Globus pallidus (tissue), 1 donor: ENCODE results near the gene MARCHF2.
A peak's percentile ranks its signal among the peaks of the same experiment; 100 is the strongest.
"Not testable (repeated sequence)": the region's sequence is repeated elsewhere in the genome, so short reads cannot be mapped to it uniquely, and the experiment has no call there.

Source experiments
- DNase-seq: peaks from one replicate; pipeline ENCODE4 v3.0.0-alpha.2; 2015; ENCODE audit warnings: low spot score

MARCHF2 gene

DNA sequence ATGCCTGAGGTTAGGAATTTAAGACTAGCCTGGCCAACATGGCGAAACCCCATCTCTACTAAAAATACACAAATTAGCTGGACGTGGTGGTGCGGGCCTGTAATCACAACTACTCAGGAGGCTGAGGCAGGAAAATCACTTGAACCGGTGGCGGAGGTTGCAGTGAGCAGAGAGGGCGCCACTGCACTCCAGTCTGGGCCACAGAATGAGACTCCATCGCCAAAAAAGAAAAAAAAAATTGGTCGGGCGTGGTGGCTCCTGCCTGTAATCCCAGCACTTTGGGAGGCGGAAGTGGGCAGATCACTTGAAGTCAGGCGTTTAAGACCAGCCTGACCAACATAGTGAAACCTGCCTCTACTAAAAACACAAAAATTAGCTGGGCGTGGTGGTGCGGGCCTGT lies 2.4 kb upstream of the MARCHF2 start:
- not testable (repeated sequence) for DNase-seq

DNA sequence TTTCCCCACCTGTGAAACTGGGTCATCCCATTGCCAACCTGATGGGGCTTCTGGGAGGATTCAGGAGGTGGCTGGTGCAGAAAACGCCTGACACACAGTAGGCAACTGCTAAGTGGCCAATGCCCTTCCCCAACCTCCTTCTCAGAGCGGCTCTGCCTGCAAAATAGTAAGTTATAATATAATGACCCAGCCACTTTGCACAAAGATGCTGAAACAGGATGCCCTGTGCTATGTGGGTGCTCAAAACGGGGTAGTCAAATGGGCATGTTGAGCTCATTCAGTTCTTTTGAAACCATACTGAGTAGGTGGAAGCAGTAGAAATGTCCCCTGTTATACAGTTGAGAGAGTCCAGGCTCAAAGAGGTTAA lies 507 bp downstream of the MARCHF2 start:
- no peak for DNase-seq

DNA sequence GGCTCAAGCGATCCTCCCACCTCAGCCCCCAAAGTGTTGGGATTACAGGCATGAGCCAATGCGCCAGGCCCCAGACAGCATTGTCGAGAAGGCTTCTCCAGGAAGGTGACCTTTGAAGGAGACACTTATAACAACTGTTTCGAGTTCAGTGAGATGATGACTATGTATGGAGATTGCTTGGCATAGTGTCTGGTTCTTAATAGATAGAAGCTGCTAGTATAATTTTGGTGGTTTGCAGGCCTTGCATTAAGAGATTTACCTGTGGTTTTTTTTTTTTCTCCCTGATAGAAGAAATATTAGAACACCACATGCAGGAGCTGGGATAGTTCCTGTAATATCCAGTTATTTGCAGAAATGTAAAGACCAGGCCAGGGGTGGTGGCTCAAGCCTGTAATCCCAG lies 3.7 kb downstream of the MARCHF2 start:
- DNase-seq: no peak

DNA sequence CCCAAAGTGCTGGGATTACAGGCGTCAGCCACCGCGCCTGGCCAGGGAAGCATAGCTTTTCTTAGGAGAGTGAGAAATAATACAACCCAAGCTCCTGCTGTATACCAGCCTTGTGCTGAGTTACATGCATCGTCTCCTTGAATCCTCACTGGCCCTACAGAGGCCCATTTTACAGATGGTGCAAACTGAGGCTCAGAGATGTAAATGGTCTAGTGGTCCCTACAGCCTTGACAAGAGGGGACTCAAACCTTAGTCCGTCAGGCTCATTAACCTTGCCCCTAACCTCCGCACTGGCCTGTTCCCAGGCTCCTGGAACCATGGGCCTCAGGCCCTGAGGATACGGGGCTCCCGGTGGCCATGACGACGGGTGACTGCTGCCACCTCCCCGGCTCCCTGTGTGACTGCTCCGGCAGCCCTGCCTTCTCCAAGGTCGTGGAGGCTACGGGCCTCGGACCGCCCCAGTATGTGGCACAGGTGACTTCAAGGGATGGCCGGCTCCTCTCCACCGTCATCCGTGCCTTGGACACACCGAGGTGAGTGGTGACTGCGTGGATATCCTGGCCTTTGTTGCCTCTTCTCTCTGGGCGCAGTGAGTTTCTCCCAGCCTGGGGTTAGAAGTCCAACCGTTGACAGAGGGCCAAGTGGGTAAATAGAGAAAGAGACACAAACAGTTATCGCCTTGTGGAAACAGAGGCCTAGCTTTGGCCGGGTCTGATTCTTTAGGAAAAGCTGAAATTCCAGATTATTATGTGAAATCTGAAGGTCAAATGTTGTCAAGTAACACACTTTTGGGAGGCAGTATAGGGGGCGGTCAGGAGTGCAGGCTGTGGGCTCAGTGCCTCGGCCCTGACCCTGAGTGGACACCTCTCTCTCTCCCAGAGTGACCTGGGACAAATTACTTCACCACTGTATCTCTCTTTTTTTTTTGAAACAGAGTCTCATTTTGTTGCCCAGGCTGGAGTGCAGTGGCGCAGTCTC lies 8.7 kb downstream of the MARCHF2 start:
- no peak for DNase-seq

DNA sequence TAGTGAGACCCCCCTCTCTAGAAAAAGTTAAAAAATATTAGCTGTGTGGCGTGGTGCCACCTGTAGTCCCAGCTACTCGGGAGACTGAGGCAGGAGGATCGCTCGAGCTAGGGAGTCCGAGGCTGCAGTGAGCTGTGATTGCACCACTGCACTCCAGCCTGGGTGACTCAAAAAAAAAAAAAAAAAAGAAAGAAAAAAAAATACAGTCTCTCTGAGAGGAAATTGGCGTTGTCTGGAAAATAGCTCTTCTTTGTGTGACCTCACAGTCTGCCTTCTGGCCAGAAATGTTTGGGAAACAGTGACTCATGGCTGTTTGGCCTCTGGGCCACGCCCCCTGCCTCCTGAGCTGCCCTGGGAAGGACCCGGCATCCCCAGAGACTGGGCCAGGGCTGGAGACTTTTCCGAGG lies 10.7 kb downstream of the MARCHF2 start:
- peak; percentile 55 for DNase-seq

DNA sequence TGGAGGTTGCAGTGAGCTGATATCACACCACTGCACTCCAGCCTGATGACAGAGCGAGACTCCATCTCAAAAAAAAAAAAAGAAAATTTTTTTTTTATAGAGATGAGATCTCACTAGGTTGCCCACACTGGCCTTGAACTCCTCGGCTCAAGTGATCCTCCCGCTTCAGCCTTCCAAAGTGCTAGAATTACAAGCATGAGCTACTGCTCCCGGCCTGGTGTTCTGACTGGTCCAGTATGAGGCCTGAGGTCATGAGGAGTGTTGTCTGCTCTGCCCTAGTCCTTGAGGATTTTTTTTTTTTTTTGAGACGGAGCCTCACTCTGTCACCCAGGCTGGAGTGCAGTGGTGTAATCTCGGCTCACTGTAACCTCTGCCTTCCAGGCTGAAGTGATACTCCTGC lies 12.2 kb downstream of the MARCHF2 start:
- DNase-seq: not testable (repeated sequence)

DNA sequence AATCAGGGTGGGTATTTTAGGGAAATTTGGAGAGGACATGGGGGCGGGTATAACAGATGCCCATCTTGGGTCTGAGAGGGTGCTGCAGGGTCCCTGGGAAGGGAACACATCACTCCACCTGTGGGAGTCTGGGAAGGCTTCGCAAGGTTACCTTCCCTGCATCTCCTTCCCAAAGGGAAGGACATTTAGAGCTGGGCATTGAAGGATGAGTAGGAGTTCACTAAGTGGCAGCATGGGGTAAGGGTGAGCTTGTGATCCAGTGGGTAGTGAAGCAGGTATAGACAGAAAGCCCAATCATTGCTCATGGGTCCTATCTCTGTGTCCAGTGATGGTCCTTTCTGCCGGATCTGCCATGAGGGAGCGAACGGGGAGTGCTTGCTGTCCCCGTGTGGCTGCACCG lies 13.2 kb downstream of the MARCHF2 start:
- no peak for DNase-seq

DNA sequence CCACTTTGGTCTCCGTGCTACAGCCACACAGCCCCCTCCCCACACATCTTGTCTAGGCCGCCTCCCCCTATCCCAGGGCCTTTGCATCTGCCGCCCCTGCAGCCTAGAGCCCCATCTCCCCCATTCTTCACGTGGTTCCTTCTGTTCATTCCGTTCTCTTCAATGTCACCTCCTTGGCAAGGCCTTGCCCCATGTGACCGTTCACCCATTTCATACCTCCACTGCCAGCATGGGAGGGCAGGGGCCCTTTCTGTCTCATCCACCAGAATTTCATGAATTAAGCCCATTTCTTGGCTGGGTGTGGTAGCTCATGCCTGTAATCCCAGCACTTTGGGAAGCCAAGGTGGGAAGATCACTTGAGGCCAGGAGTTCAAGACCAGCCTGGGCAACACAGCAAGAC lies 15.9 kb downstream of the MARCHF2 start:
- DNase-seq: no peak

DNA sequence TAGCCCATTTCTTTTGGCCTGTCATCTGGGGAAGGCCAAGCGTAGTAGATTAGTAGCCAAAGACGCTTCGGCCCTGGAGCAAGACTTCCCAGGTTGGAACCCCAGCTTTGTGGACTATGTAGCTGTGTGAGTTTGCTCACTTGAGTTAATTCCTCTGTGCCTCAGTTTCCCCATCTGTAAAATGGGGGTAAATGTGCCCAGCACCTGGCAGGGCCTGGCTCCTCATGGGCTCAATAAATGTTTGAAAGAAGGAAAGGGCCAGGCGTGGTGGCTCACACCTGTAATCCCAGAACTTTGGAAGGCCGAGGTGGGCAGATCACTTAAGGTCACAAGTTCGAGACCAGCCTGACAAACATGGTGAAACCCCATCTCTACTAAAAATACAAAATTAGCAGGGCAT lies 16.7 kb downstream of the MARCHF2 start:
- no peak for DNase-seq

DNA sequence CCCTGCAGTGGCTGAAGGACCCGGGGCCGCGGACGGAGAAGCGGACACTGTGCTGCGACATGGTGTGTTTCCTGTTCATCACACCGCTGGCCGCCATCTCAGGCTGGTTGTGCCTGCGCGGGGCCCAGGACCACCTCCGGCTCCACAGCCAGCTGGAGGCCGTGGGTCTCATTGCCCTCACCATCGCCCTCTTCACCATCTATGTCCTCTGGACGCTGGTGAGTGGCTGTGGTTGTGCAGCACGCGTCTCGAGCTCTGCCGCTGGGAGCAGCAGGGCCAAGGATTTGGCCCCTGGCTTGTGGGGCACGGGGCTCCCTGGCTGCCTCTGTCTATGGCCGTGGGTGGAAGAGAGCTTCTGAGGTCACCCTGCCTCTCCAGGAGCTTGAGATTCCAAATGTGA lies 17.5 kb downstream of the MARCHF2 start:
- DNase-seq: no peak

DNA sequence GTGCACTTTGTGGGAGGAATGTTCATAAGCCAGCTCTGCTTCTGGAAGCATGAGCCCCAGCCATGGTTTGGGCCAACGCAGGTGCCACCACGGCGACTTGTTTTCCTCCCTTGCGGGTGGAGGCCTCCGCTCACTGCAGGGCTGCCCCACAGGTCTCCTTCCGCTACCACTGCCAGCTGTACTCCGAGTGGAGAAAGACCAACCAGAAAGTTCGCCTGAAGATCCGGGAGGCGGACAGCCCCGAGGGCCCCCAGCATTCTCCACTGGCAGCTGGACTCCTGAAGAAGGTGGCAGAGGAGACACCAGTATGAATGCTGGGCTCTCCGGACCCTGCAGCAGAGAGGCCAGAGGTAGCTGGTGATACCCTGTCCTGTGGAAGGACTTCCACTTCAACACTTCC lies 25.1 kb downstream of the MARCHF2 start:
- DNase-seq: no peak

DNA sequence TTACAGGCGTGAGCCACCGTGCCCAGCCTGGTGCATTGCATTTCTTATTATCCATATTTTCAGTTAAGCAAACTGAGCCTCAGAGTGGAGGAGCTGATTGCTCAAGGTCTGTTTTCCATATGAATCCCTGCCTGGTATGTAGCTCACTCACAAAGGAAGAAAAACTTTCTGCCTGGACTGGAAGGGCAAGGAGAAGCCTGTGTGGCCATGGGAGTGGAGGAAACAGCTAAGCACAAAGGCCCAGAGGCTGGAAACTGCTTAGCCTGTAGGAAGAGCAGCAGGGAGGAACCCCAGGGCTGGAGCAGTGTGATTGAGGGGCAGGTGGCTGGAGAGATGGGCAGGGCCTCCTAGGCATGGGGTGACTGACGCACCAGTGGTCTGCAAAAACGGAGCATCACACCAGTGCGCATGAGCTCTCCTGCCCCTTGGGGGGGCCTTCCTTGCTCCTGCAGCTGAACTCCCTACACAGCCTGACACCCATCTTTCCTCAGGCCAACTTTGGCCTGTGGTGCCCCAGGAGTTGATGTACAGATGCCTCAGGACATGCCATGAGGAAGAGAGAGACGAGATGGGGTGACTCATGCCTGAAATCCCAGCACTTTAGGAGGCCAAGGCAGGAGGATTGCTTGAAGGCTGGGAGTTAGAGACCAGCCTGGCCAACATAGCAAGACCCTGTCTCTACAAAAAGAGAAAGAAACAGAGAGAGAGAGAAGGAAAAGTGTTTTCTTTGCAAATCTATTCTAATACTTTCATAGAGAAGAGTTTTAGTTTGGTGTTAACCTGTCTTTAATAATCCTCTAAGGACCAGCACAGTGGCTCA lies 28.8 kb downstream of the MARCHF2 start:
- no peak for DNase-seq

DNA sequence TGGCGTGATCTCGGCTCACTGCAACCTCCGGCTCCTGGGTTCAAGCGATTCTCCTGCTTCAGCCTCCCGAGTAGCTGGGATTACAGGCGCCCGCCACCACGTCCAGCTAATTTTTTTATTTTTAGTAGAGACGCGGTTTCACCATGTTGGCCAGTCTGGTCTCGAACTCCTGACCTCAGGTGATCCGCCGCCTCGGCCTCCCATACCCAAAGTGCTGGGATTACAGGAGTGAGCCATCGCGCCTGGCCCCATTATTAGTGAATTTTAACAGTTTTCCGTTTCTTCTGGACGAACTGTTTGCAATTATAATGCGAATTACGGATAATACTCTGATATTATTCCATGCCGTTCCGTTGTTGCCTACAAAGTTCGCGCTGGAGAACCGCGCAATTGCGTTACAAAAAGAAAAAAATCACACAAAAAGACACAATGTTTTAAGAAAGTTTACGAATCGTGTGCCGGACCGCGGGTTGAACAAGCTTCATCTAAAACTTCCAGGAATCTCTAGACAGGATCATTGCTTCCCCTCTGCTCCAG lies 31.1 kb downstream of the MARCHF2 start:
- not testable (repeated sequence) for DNase-seq

DNA sequence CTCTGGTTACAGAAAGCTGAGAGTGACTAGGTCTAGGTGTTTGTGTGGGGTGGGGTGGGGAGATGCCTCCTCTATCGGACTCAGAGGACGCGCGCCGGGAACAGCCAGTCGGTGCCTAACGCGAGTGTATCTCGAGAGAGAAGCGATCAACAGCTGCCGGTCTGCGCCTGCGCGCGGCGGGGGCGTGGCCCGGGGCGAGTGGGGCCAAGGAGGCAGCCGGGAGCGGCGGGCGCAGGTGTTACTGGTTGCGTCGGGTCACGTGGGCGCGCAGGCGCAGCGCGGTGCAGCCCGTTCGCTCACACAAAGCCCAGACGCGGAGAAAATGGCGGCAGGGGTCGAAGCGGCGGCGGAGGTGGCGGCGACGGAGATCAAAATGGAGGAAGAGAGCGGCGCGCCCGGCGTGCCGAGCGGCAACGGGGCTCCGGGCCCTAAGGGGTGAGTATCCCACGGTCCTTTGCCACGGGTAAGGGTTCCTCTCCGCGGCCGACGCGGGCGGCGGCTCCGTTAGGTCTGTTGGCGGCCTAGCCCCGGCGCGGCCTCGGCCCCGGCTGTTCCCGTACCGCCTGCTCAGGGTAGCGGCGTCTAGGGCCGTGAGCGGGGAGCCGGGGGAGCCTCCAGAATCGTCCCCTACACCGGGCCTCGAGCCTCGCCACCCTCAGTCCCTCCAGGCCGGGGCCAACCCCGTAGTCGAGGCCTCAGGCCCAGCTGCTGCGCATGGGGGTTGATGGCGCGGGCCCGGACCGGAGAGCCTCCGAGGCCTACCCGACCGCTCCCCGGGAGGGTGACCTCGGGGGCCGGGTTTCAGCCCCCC lies 31.8 kb downstream of the MARCHF2 start, which contains the start of gene HNRNPM:
TSS of gene HNRNPM (plus strand) at position 299 of the 811 bp plus-strand sequence. CDS start at position 323, 24 bp downstream.
- peak; percentile 97 for DNase-seq

DNA sequence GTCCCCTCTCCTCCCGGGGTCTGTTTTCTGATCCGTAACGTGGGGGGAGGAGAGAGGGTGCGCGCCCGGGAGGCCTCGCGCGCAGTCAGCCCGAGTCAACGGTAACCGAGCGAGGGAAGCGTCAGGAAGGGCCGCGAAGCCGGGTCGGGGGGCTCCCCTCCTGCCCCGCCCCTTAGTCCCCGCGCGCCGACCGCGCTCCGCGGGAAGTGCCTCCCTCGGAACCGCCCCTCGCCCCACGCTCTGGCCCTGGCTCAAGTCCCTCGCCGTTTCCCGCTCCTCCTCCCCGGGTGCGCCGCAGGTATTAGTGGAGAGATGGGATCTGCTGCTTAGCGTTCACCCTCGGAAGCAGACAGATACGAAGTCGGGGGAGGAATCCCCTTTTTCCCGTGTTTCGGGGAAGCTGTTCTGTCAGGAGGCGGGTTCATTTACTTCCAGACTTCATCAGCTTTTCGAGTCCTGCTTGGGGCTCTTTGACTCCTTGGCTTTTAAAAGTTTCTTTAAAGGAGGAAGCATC lies 32.4 kb downstream of the MARCHF2 start:
- DNase-seq: no peak

DNA sequence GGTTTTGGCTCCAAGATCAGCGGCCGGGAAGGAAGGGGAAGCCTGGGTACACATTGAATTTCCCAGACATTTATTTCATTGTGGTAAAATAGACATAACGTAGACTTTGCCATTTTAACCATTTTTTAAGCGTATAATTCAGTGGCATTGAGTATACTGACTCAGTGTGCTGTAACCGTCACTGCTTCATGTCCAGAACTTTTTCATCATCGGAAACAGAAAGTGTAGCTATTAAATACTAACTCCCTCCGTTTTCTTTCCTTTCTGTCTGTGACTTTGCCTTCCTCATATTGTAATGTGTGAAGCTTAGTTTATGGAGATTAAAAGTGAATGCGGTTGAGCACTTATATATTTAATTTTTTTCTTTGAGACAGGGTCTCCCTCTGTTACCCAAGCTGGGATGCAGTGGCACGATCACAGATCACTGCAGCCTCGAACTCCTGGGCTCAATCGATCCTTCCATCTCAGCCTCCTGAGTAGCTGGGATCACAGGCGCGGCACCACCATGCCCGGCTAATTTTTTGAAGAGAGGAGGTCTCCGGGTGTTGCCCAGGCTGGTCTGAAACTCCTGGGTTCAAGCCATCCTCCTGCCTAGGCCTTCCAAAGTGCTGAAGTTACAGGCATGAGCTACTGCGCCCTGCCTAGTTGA lies 33.1 kb downstream of the MARCHF2 start:
- DNase-seq: no peak

DNA sequence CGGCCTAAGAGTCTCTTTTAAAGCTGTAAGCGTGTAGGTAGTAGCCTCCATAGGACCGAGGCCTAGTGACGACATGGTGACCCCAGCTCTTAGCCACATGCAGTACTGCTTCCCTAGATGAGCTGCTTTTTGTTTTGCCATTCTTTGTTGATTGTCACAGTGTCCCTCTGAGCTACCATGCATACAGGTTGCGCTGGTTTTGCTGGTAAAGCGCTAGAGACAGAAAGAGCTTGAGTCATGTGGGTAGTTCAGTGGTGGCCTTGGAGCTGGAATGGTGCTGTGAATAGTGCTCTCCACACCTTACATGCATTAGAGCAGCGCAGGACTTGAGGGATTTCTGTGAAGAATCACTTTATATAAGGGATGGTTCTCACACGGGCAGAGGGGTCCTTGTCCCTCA lies 36.7 kb downstream of the MARCHF2 start:
- no peak for DNase-seq

DNA sequence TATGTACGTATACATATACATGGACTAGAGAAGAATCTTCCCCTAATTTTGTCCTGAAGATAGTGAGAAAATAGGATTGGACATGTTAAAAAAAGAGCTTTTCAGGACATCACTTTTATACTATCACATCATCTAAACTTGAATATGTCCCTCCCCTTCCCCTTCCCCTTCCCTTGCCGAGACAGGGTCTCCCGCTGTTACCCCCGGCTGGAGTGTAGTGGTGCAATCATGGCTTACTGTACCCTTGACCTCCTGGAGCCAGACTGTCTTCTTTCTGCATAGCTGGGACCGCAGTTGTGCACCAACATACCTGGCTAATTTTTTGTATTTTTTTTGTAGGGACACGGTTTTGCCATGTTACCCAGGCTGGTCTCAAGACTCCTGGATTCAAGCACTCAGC lies 38.3 kb downstream of the MARCHF2 start:
- DNase-seq: no peak

DNA sequence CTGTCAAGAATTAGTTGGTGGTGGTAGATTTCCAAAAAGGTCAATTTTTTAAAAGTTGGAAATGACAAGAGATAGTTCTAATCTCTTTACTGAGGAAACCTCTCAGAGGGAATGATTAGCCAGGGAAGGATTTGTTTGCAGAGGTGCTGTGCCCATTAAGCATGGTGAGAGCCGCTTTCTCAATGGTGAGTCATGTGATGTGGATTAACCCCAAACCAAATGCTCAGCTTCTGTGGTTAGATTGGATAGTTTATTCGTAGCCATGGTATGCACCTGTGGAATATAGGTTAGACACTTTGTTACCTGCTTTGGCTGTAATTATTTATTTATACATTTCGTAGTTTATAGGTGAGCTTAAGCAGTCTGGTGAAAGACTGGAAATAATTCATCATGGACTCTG lies 38.8 kb downstream of the MARCHF2 start:
- no peak for DNase-seq

DNA sequence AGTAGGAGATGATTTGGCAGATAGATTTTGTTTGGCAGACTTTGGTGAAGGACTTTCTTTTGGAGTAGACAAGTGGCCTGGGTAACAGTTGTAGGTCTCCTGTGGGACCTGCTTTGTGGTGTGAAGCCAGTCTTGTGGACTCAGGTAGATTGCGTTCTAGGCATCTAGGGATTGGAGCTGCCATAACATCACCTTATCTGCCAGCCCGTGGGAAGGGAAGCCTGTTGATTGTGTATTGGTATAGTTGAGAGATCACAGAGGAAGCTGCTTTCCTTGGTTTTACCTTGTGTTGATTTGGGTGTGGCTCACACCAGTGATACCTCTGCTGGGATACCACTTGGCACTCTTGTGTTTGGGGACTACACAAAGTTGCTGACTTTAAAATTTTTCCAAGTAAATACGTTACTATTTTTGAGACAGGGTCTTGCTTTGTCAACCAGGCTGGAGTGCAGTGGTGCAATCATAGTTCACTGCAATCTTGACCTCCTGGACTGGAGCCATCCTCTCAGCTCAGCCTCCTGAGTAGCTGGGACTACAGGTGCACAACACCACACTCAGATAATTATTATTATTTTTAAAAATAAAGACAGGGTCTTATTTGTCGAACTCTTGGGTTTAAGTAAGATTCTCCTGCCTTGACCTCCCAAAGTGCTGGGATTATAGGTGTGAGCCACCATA lies 39.5 kb downstream of the MARCHF2 start:
- DNase-seq: no peak
